KBM-7 (cell line): ENCODE results near the gene PROCR.
"Not testable (repeated sequence)": the region's sequence is repeated elsewhere in the genome, so short reads cannot be mapped to it uniquely, and the experiment has no call there.

Source experiments
- DNase-seq: peaks from one replicate; pipeline ENCODE4 v3.0.0-alpha.2; 2015
- in situ Hi-C: fragments of 300-500 bp; cut with MboI; formaldehyde crosslinking; loops from 2 replicates; pipeline ENCODE4 v1.14.3; 2020; ENCODE audit warnings: low sequenced_read_pairs, low pct_unique_long_range_greater_than_20kb, mixed read lengths

Gene PROCR

GRCh38 chr20:35160341-35160740, 11.5 kb upstream of the PROCR start:
- in situ Hi-C loops, DNase-seq: not testable (repeated sequence)

DNA sequence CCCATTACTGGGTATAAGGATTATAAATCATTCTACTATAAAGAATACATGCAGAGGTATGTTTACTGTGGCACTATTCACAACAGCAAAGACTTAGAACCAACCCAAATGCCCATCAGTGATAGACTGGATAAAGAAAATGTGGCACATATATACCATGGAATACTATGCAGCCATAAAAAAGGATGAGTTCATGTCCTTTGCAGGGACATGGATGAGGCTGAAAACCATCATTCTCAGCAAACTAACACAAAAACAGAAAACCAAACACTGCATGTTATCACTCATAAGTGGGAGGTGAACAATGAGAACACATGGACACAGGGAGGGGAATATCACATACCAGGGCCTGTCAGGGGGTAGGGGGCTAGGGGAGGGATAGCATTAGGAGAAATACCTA, 7.3 kb upstream of the PROCR start:
- in situ Hi-C loops, DNase-seq: not testable (repeated sequence)

- in situ Hi-C loops: no loop called here
- no peak for DNase-seq
These were observed 6.4 kb upstream of the PROCR start for GRCh38 chr20:35165221-35166185.

GRCh38 chr20:35166242-35166830, 5.5 kb upstream of the PROCR start:
- in situ Hi-C loops: no loop called here
- peak; percentile 85 for DNase-seq

DNA sequence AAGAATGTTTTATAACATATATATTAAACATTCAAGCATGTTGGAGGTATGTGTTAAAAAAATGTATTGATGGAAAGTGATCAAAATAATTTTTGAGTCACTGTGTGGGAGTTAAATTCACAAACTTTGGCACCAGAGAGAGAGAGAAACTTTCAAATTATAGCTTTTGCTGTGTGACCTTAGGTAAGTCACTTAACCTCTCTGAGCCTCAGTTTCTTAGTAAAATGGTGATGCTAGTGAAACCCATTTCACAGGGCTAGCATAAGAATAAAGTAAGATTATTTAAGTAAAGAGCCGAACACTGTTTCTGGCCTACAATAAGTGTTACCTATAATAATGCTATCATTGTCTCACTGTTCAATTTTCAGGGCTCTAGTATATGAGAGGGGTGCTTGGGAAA, 4.1 kb upstream of the PROCR start:
- DNase-seq: no peak
- in situ Hi-C loops: no loop called here

- DNase-seq, in situ Hi-C loops: not testable (repeated sequence)
These were observed 3.0 kb upstream of the PROCR start for GRCh38 chr20:35168701-35169409.

DNA sequence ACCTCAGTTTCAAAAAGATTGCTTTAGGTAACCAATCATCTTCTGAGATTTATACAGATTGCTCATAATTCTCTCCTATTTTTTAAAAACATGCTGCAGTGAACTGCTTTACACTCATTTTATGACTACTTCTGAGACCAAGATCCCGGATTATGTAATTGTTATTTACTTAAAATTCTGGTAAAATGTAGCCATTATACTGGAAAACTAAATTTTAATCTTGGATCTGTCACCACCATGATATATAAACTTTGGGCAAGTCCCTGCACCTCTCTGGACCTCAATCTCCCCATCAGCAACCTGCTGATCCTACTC, 477 bp upstream of the PROCR start:
- in situ Hi-C loops: no loop called here
- DNase-seq: no peak

GRCh38 chr20:35172434-35172806, 548 bp downstream of the PROCR start:
- DNase-seq: no peak
- in situ Hi-C loops: no loop called here

DNA sequence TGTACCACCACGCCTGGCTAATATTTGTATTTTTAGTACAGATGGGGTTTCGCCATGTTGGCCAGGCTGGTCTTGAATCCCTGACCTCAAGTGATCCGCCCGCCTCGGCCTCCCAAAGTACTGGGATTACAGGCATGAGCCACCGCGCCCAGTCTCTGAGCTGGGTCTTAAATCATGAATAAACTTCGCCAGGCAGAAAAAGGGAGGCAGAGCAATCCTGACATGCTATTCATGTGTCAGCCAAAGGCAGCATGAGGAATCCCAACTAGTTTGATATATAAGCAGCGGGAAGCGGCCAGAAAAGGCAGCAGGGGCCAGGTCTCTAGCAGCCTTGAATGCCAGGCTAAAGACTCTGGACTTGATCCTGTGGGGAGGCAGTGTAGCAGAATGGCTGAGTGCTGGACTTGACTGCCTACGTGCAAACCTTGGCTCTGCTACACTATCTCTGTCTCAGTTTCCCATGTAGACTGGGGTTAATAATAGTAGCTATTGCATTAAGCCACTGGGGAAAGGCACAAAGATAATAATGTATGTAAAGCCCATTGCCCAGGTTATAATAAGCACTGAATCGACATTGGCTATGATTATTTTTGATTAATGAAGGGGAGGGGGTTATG, 1.8 kb downstream of the PROCR start:
- DNase-seq: no peak
- in situ Hi-C loops: no loop called here

GRCh38 chr20:35174458-35175216, 2.8 kb downstream of the PROCR start:
- no peak for DNase-seq
- in situ Hi-C loops: no loop called here

- DNase-seq: no peak
- in situ Hi-C loops: no loop called here
These were observed 4.3 kb downstream of the PROCR start for GRCh38 chr20:35176132-35176531.

GRCh38 chr20:35179292-35180212, 7.7 kb downstream of the PROCR start:
- in situ Hi-C loops: no loop called here
- no peak for DNase-seq

DNA sequence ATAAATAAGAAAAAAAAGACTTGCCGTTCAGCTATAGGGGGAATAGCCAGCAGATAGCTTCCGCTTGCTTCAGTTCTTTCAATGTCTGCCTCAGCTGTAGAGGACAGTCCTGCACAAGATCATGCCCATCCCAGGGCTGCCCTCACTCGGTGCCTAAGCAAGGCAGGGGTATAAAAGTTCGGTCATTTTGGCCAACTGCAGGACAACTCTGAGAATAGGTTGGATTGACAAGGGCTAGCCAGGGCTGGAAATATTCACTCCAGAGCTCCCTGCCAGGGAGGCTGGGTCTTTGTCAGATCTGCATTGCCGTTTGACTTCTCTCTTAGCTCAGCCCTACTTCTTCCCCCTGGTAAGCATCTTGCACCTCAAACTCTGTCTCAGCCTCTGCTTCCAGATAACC, 8.4 kb downstream of the PROCR start:
- DNase-seq: no peak
- in situ Hi-C loops: no loop called here

- in situ Hi-C loops: no loop called here
- no peak for DNase-seq
These were observed 9.9 kb downstream of the PROCR start for GRCh38 chr20:35181731-35182130.

GRCh38 chr20:35186691-35187289, 14.9 kb downstream of the PROCR start:
- in situ Hi-C loops, DNase-seq: not testable (repeated sequence)

DNA sequence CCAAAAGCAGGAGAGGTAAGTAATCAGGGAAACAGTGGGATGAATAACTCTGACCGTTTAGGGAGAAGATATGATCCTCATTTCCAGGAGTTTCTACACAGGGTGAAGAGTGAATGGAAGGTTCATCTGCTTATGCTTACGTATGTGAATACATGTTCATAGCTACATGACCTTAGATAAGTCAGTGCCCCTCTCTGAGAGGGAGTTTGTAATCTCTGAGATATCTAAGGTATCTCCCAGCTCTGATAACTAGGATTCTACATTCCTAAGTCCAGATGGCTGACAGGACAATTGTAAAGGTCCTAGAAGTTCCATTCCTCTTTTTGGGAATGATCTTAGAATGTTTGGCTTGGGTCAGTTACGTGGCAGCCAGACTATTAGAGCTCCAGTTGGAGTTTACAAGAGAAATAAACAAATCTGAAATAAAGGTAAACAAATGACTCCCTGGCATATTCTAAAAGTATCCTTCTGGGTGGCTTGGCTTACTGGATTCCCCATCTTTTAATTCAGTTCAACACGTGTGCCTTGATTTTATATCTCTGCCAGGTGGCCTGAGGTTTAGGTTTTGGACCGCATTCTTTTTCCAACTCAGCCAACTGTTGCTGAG, 15.8 kb downstream of the PROCR start:
- in situ Hi-C loops: no loop called here
- DNase-seq: no peak

DNA sequence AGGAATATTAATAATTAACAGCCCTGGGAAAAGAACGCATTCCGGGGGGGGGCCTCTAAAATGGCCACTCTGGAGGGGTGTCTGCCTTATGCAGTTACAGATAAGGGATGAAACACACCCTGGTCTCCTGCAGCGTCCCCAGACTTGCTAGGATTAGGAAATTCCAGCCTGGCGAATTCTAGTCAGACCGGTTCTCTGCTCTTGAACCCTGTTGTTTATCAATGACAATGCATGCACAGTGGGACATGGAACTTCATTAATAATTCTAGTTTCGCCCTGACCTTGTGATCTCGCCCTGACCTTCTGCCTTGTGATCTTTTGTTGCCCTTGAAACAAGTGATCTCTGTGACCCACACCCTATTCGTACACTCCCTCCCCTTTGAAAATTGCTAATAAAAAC, 17.4 kb downstream of the PROCR start:
- in situ Hi-C loops, DNase-seq: not testable (repeated sequence)
